ENCODE results near the gene VWA3B.
"Not testable (repeated sequence)": the region's sequence is repeated elsewhere in the genome, so short reads cannot be mapped to it uniquely, and the experiment has no call there.

VWA3B gene

DNA sequence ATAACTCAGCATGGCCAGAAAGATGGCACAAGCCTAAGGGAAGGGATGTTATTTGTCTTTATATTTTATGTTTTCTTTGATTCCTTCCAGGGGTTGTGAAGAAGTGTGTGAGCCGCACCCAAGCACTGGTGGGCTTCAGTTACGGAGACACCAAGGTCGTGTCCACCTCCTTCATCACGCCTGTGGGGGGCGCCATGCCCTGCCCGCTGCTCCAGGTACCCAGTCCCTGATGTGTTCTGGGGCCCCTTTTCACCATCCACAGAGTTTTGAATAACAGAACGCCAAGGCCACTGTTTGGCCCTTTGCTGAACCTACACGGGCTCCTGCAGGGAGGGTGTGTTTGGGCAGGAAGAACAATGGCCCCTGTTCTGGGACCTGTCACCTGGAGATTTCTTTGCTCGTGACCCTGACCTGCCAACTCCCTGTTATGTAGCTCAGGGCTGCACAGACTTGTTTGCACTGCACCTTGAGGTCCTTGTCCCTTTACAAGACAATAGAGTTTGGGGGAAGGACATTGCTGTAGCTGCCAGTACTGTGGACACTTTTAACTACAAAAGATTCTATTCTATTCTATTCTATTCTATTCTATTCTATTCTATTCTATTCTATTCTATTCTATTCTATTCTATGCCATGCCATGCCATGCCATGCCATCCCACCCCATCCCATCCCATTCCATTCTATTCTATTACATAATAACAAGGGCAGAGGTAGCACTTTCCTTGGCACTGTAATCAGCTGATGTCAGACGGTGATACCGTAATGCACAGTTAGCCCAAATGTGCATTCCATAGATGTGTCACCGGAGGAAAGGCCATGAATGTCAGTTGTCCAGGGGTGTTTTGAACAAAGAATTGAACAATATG, 211.1 kb downstream of the VWA3B start:
- no peak for DNase-seq (ENCODE audit: low spot score)

DNA sequence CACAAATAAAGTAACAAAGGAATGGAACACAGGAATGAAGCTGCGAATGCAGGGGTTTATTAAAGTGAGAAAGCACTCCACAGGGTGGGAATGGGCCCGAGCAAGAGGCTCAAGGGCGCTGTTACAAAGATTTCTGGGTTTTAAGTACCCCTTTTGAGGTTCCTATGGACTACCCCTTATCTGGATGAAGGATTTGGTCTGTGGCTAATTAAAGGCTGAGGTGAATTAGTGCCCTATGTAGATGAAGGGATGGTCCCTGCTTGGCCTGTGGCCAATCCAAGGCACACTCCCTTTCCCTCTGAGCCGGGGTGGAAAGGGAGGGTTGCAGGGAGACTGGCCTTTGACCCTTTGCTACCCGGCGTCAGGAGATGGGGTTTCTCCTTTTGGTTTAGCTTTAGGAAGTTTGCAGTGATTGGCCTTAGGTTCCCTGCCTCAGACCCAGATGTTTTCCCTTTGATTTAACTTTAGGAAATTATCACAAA, 211.8 kb downstream of the VWA3B start:
- no peak for DNase-seq (ENCODE audit: low spot score)

DNA sequence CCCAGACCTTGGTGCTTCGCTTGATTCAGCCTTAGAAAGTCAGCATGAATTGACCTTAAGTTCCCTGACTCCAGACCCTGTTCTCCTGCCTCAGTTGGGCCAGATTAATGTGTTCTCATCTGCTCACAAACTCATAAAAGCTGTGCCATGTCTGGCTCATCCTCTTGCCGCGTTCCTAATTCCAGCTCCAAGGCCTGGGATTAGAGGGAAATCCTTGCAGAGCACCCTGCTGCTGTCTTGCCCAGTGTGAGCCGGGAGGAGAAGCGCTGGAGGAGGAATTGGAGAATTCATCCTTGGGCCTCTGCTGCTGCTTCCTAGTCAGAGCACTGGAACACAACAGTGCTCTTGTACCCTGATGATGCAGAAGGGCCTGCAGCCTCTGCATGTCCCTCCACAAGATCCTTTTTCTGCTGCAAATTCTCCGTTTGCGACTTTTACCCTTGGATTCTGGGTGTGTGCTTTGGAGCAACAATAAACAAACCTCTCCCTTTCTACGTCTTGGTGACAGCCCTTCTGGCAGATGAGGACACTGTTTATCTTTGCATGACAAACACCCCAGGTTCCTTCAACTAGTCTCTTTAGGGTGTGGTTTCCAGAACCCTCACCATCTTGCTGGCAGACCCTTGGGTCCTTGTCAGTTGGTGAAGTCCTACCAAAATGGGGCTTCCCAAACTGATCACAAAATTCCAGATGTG, 212.4 kb downstream of the VWA3B start:
- no peak for DNase-seq (ENCODE audit: low spot score)

DNA sequence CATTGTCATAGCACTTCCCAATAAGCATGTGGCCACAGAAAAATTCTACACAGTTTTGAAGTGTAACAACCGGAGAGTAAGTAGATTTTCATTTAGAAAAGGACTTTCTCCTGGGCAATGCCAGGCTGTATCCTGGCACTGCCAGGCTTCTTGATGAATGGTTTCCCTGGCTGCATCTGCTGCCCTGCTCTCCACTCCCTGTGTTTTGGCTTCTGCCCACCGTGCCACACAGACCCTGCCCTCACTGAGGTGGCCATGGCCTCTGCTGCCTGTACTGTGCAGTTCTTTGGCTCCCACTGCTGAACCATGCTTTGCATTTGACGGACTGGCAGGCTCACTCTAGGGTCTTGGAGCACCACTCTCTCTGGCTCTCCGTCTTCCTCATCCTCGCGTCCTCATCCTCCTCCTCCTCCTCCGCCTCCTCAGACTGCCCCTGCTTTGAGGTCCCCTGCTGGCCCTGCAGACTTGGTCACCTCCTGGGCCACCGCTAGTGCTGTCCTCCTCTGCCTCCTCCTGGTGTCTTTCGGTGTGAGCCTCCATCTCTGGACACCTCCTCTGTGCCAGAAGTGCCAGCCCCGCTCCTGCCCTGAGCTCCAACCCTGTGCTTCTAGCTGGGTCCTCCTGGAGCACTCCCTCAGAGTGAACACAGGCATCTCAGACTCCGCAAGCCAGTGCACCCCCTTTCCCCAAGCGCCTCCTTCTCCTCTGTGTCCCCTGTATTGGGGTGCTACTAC, 213.3 kb downstream of the VWA3B start:
- DNase-seq (ENCODE audit: low spot score) = no peak

DNA sequence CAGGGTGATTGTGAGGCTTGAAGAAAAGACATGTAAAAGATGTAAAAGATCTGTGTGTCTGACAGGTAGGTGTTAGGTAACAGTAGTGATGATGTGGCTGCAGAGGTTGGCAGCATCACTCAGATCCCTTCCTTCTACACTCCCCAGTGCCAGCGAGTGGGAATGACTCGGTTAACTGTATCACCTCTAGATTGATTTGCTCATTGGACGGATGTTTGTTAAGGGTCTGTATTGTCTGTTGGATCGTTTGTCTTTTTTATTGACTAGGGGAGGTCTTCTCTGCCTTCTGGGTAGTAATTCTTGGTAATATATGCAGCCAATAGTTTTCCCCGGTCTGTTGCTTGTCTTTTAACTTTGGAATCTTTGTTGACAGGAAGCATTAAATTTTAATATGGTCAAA, 214.5 kb downstream of the VWA3B start:
- no peak for DNase-seq (ENCODE audit: low spot score)

DNA sequence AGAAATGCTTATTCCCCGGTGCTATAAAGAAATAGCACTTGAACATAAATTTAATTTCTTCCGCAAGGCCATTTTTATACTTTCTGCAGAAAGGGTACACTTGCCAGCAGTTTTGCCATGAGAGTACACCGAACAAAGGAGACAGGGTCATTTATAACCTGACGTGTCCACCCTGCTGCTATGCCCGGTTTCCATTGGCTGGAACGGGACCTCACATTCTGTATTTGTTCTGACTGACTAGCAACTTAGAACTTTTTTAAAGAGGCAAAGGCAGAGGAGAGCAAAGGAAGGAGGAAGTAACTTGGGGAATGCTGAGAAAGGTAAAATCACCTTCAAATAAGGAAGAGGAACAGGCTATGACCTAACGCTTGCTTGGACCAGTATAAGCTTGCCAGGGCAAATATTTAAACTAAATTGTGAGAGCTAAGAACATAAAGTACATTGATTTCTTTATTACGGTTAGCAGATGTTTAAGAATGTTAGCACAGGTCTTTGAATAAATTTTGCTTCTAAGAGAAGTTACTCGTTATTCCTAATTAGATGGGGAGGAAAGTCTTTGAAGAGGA, 220.2 kb downstream of the VWA3B start:
- DNase-seq (ENCODE audit: low spot score) = not testable (repeated sequence)

DNA sequence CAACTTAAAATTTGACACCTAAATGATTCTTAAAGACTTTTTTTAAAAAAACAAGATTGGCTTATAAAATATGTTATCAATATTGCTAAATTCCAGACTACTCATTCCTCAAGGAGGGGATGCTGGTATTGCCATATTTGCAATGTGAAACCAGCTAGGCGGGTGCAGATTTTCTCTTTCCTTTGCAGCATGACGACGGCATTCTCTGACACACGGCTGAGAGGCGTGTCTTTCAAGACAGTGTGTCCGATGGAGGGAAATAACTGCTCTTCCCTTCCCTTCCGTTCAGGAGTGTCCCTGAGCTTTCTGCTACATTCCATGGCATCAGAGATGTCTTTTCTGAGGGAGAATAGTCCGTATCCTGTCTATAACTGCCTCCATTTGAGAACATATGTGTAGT, 221.1 kb downstream of the VWA3B start:
- no peak for DNase-seq (ENCODE audit: low spot score)

DNA sequence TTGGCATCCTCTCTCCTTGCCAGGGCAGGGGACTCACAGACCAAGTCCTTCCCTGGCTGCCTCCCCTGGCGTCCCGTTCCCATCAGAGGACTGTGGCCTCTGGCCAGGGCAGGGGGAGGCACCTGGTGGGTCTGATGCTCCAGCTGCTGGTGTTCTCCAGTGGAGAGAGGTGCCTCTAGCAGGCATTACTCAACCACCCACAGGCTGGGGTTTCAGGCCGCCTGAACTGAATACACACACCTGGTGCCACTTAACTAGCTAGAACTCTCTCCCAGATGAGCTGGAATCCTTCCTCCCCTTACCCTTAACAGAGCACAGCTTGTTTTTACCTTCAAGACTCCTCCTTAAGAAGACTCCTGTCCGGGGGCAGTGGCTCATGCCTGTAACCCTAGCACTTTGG, 221.6 kb downstream of the VWA3B start:
- no peak for DNase-seq (ENCODE audit: low spot score)

DNA sequence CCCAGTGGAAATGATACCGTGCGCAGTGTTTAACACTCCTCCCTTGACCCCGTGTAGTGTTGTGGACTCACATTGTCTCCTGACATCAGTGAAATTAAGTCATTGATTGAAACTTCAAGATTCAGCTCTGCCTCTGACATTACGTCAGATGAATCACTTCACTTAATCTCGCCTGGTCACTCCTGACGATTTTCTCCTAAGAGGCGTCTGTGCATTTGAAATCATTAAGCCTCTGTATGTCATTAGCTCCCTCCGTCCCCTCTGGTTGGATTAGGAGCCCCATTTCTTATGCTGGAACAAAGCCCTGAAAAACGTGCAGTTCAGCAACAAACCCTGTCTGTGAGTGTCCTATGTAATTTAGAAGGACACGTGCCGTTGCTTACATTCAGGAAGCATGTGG, 222.6 kb downstream of the VWA3B start:
- DNase-seq (ENCODE audit: low spot score) = no peak

DNA sequence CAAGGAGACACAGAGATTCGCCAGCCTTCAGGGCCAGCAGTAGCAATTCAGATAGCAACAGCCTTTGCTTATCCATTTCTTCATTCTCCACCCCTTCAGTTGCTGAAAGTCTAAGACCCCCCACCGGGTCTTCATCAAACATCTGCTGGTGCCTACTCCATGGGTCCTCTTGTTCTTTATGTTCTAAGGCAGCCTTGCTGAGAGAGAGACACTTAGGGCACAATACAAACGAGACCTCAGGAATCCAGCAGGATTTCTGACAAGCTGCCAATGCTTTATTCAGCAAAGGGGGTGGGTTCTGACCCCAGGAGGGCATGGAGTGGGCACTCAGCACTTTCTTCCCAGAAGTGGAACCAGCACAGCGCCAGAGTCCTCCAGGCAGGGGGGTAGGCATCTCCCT, 223.0 kb downstream of the VWA3B start:
- no peak for DNase-seq (ENCODE audit: low spot score)

DNA sequence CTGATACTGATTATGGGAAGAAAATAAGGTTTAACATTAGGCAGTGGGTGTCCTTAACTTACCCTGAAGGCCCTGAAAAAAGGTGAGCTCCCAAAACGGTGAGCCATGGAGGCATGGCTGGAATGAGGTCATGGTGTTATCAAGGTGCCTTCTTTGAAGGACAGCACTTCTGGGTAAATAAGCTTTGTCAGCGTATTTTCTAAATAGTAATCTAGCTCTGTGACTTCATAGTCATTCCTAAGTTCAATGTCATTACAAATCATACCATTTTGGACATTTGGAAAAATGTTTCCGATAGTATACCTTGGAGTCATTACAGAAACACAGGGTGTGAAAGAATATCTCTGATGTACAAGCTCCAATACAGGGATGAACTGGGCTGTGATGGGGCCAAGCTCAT, 224.1 kb downstream of the VWA3B start:
- no peak for DNase-seq (ENCODE audit: low spot score)

DNA sequence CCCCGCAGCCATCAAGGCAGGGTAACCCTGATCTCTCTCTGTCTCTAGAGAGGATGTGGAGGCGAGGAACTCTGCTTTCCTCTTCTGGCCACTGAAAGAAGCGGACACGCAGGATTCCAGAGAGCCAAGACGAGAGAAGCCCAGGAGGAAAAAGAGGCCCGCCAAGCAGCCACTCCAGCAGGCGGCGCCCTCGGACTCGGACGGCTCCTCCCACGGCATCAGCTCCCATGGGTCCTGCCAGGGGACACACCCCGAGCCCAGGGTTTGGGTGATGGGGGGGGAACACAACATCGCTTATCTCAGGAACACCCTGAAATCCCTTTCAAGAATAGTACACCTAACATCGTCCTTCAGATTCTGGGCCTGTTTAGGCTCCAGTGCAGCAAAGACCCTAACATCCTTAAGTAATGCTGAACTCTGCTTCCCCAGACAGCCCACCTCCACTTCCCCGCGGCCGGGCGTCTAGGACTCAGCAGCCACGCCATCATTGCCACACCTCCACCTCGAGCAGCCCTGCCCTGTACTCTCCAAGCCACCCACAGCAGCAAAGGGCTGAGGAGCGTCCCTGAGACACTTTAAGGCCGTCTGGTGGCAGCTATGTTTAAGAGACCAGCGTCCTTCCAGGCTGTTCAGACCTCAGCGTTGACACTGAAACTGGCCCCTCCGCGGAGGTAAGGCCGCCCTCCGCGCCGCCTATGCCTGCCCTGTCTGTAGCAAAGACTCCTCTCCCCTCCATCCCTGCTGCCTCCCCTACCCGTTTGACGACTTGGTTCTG, 225.0 kb downstream of the VWA3B start:
- no peak for DNase-seq (ENCODE audit: low spot score)

DNA sequence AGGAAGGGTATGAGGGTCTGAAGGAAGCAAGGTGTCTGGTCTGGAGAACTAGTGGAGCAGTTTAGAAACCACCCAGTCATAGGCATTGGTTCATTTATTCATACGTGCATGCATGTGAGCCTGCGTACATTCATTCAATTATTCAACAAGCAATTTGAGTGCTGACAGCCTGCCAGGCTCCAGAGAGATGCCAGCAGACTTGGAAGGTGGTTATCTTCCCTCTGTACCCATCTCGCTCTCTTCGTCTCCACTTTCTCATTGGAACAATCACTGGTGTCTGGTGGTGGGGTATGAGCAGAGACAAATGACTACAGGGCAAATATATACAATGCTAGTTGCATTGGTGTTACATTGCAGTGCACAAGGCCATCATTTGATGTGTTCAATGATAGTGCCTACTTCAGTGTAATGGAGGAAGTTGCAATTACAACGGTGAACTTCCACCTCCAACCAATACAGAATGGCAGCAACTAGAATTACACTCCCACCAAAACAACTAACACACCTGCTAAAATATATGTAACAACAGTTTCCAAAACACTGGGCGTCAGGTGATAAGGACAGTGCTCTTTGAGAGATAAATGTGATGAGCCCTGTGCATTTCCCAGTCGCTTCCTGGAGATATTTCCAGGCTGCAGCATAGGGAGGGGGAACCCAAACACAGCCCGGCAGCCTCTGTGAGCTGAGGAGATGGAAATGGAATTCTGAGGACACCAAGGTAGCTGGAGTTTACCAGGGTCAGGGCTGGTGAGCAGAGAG, 226.7 kb downstream of the VWA3B start:
- no peak for DNase-seq (ENCODE audit: low spot score)

DNA sequence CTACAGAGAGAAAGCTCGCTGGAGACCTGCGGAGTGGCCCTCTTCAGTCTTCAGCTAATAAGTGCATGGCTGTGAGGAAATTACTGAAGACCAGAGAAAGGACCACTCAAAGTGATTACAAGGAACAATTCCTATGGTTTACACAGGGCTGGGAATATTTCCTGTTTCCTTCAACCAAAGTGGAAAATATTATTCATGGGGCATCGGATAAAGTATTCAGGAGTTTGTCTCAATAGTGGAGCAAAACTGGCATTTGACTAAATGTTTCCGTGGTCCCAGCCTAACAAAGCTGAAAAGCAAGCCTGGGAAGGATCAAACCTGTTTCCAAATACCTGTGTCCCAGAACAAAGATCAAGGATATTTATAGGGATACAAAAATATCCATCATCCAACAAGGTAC, 227.3 kb downstream of the VWA3B start:
- no peak for DNase-seq (ENCODE audit: low spot score)

DNA sequence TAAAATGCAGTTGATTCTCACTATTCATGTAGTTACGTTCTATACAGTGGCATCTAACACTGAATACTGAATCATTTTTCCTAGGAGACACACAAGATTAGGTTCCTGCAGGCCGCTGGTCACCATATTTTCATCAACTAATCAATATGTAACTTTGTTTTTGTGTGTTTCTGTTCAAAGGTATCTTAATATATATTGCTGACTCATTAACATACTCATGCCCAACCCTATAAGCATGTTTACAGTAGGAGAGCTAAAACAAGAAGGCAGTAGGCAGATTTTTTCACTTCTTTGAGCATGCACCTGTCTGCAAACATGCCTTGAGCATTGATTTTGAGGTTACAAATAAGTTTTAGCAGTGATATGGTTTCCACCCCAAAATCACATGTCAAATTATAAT, 229.0 kb downstream of the VWA3B start:
- DNase-seq (ENCODE audit: low spot score) = no peak

DNA sequence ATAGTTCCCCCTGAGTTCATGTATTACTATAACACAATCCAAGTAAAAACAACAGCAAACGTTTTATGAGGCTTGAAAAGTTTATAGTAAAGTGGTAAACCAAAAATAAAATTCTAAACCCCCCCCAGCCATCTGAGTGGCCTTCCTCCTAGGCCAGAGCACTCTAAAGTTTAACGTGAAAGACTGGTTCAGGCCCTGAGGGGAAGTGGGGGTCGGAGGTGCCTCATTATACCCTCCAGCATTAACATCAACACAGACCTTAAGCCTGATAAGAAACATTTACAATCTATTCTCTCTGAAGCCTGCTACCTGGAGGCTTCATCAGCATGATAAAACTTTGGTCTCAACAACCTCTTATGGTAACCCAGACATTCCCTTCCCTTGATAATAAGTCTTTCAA, 230.2 kb downstream of the VWA3B start:
- DNase-seq (ENCODE audit: low spot score) = no peak

DNA sequence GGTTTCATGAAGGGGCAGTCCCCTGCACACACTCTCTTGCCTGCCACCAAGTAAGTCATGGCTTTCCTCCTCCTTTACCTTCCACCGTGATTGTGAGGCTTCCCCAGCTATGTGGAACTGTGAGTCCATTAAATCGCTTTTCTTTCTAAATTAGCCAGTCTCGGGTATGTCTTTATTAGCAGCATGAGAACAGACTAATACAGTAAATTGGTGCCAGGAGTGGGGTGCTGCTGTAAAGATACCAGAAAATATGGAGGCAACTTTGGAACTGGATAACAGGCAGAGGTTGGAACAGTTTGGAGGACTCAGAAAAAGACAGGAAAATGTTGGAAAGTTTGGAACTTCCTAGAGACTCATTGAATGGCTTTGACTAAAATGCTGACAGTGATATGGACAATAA, 233.2 kb downstream of the VWA3B start:
- DNase-seq (ENCODE audit: low spot score) = not testable (repeated sequence)

DNA sequence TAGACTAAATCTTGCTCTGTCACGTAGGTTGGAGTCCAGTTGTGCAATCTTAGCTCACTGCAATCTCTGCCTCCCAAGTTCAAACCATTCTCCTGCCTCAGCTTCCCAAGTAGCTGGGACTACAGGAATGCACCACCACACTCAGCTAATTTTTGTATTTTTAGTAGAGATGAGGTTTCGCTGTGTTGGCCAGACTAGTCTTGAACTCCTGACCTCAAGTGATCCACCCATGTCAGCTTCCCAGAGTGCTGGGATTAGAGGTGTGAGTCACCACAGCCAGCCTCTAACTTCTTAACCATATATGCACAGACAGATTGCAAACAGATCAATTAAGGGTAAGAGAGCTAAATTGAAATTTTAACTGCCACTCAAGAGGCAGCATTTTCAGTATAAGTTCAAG, 237.2 kb downstream of the VWA3B start:
- DNase-seq (ENCODE audit: low spot score) = no peak

DNA sequence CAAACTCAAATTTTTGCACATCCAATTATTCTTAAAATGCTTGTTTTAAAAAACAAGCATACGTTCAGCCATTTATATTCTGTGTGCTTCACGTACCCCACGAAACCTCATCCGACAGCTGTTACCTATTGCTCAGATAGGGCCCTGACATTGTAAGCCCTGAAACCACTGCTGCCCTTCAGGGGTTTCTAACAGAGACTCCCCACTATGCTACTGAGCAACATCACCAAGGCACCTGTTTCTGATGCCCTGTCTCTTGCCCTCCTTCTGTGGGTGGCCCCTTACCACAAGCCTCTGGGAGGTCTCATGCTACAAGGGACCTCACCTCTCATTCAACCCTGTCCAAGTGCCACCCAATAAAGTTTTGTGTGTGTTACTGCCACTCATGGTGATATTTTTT, 240.8 kb downstream of the VWA3B start:
- no peak for DNase-seq (ENCODE audit: low spot score)

DNA sequence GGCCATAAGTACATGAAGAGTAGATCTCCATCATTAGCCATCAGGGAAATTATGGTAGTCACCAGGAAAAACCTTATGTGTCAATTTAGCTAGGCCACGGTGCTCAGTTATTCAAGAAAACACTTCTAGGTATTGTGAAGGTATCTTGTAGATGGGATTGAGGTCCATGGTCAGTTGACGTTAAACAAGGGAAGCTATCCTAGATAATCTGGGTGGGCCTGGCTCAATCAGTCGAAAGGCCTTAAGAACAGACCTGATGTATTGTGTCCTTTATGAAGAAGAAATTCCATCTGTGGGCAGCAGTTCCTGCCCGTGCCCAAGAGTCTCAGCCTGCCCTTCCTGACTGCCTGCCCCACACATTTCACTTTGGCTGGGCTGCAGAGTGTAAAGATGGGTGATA, 242.6 kb downstream of the VWA3B start:
- DNase-seq (ENCODE audit: low spot score) = no peak

DNA sequence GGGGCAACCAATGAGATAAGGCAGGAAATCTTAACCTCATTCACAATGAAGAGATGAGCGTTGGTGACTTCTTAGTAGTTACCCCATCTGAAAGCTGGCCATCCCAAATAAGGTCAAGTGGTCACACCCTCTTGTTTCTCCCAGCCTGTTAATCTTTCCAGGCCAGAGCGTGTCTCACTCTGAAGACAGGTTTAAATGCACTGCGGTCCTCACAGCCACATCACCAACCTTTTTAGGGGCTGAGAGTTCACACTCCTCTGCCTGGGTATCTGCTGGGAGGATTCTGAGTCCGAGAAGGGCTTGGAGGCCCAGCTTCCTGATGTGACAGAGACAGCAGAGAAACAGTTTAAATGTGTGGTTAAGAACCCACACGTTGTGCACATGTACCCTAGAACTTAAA, 246.0 kb downstream of the VWA3B start:
- no peak for DNase-seq (ENCODE audit: low spot score)

All from germinal center (tissue), 1 donor.